Tibial nerve (tissue), 4 donors: ENCODE data around the gene PPM1F. TPM values are rescaled to one million over a fixed set of nuclear protein-coding genes. Genes with fewer than 3 reads are reported as not detected.
"Not testable (repeated sequence)": the region's sequence is repeated elsewhere in the genome, so short reads cannot be mapped to it uniquely, and the experiment has no call there.

Source experiments
- DNase-seq, 2 donors: peaks; one replicate each; pipeline ENCODE4 v3.0.0-alpha.2; 2019; ENCODE audit warnings: low spot score in 2 of 2
- H3K27ac ChIP-seq, 4 donors: fragments of 200-600 bp; sonication (generic) in 3 of 4; one replicate each; pipeline ENCODE4 v1.5.1; 2017 to 2019; ENCODE audit warnings: mild to moderate bottlenecking in 1 of 4
- H3K27me3 ChIP-seq, 2 donors: fragments of 200-600 bp; sonication (generic) in 1 of 2; one replicate each; pipeline versions ENCODE4 v1.5.1 to v1.6.0; 2017 to 2019
- H3K36me3 ChIP-seq, 3 donors: fragments of 200-600 bp; sonication (generic); one replicate each; pipeline ENCODE4 v1.5.1; 2018 to 2019
- H3K4me1 ChIP-seq, 4 donors: fragments of 200-600 bp; sonication (generic) in 3 of 4; one replicate each; pipeline ENCODE4 v1.5.1; 2017 to 2019
- H3K4me3 ChIP-seq, 4 donors: fragments of 200-600 bp; sonication (generic) in 3 of 4; one replicate each; pipeline ENCODE4 v1.5.1; 2017 to 2019; ENCODE audit warnings: mild to moderate bottlenecking in 1 of 4, moderate library complexity in 1 of 4
- H3K9me3 ChIP-seq, 4 donors: fragments of 200-600 bp; sonication (generic) in 3 of 4; one replicate each; pipeline ENCODE4 v1.5.1; 2017 to 2019
- CTCF ChIP-seq, 5 experiments: fragments of 200-600 bp in 3 of 5; fragments of 450-650 bp in 2 of 5; sonication (generic) in 3 of 5; IDR thresholded peaks; one replicate each; pipeline ENCODE4 v1.5.1; 2016 to 2019; ENCODE audit warnings: antibody characterized with exemption in 5 of 5, mild to moderate bottlenecking in 3 of 5, moderate library complexity in 2 of 5
- EP300 ChIP-seq, 2 donors: sonication (generic); formaldehyde crosslinking; IDR thresholded peaks; one replicate each; pipeline ENCODE4 v1.6.1; 2017; ENCODE audit warnings: antibody characterized with exemption in 2 of 2, mild to moderate bottlenecking in 1 of 2
- POLR2A ChIP-seq, 2 donors: fragments of 450-650 bp; IDR thresholded peaks; one replicate each; pipeline ENCODE4 v1.6.1; 2017; ENCODE audit warnings: antibody characterized with exemption in 2 of 2, mild to moderate bottlenecking in 2 of 2, moderate library complexity in 2 of 2
- WGBS, 2 donors: methylation state at CpG; one replicate each; pipeline ENCODE4 v1.1.5; 2018; 5-methylcytosine and 5-hydroxymethylcytosine counted together
- total RNA-seq, 4 donors: library from RNA; depleted of rRNA; stranded (reverse); fragments of >200 nt; gene quantifications; one replicate each; pipeline ENCODE4 v1.1.0, GENCODE V29; 2016

PPM1F gene
- total RNA-seq, 4 donors from 2014 or later = 59.4 to 78.3 (median 67.2) TPM

GRCh38 chr22:21907638-21908522, 44.8 kb downstream of the PPM1F start:
- Histone ChIP-seq H3K9me3 (no peaks in the 10 kb centered on the region), H3K4me3 (no peak overlapping the region), H3K4me1 (no peaks in the 10 kb centered on the region), H3K36me3 (peaks cover 0 to 17% (median 0%) of the 10 kb centered on the region in 3 donors), H3K27ac (no peak overlapping the region), H3K27me3 (no peaks in the 10 kb centered on the region)
- TF ChIP-seq CTCF (IDR thresholded peaks at IDR 0.05) (no peak), EP300 (IDR thresholded peaks at IDR 0.05) (no peak), POLR2A (IDR thresholded peaks at IDR 0.05) (no peak)
- no peak for DNase-seq
- WGBS, 2 donors = 86 to 88% methylated on average over 7 of the region's 7 CpGs

GRCh38 chr22:21905234-21905633, 47.4 kb downstream of the PPM1F start:
- not testable (repeated sequence) for DNase-seq, H3K4me1 ChIP-seq, H3K9me3 ChIP-seq, H3K27me3 ChIP-seq, H3K27ac ChIP-seq, H3K4me3 ChIP-seq
- H3K36me3 ChIP-seq = peaks cover 0 to 17% (median 0%) of the 10 kb centered on the region in 3 donors
- WGBS, 2 donors = 94% methylated on average over 11 of the region's 11 CpGs

- TF ChIP-seq CTCF (IDR thresholded peaks at IDR 0.05) = no peak
- no peak for TF ChIP-seq EP300 (IDR thresholded peaks at IDR 0.05)
- TF ChIP-seq POLR2A (IDR thresholded peaks at IDR 0.05) = no peak
- Histone ChIP-seq H3K27me3 (no peaks in the 10 kb centered on the region), H3K36me3 (peaks cover 0 to 17% (median 0%) of the 10 kb centered on the region in 3 donors), H3K4me3 (no peak overlapping the region), H3K9me3 (no peaks in the 10 kb centered on the region), H3K4me1 (no peaks in the 10 kb centered on the region), H3K27ac (no peak overlapping the region)
- WGBS, 2 donors = 93 to 98% methylated on average over 4 of the region's 4 CpGs
- DNase-seq = no peak
Observed at GRCh38 chr22:21904250-21904789, 48.3 kb downstream of the PPM1F start.

- H3K27me3 ChIP-seq = no peaks in the 10 kb centered on the region
- WGBS, 2 donors = 91 to 95% methylated on average over 4 of the region's 4 CpGs
- no peak for DNase-seq
- H3K4me1 ChIP-seq = no peaks in the 10 kb centered on the region
- H3K36me3 ChIP-seq = peaks cover 0 to 17% (median 0%) of the 10 kb centered on the region in 3 donors
- no peak for TF ChIP-seq POLR2A (IDR thresholded peaks at IDR 0.05)
- TF ChIP-seq EP300 (IDR thresholded peaks at IDR 0.05) = no peak
- TF ChIP-seq CTCF (IDR thresholded peaks at IDR 0.05) = no peak
- no peak overlapping the region for H3K4me3 ChIP-seq
- no peaks in the 10 kb centered on the region for H3K9me3 ChIP-seq
- H3K27ac ChIP-seq = no peak overlapping the region
Observed at GRCh38 chr22:21903283-21903682, 49.4 kb downstream of the PPM1F start.

GRCh38 chr22:21902296-21903087, 50.2 kb downstream of the PPM1F start:
- no peaks in the 10 kb centered on the region for H3K9me3 ChIP-seq
- no peak for DNase-seq
- H3K27me3 ChIP-seq = no peaks in the 10 kb centered on the region
- H3K4me1 ChIP-seq = no peaks in the 10 kb centered on the region
- no peak overlapping the region for H3K27ac ChIP-seq
- no peak overlapping the region for H3K4me3 ChIP-seq
- 78 to 84% methylated on average over 12 of the region's 12 CpGs for WGBS, 2 donors
- peaks cover 0 to 17% (median 0%) of the 10 kb centered on the region in 3 donors for H3K36me3 ChIP-seq
- TF ChIP-seq EP300 (IDR thresholded peaks at IDR 0.05) (no peak), CTCF (IDR thresholded peaks at IDR 0.05) (no peak), POLR2A (IDR thresholded peaks at IDR 0.05) (no peak)
